Activated CD8-positive, alpha-beta memory T cell treated with anti-CD3 and anti-CD28 coated beads for 4 hours (primary cell): ENCODE results near the gene POLA1.

Source experiments
- DNase-seq, 2 donors: peaks; one replicate each; pipeline ENCODE4 v3.0.0-alpha.2; 2020; ENCODE audit warnings: low read depth in 2 of 2

Gene POLA1

DNA sequence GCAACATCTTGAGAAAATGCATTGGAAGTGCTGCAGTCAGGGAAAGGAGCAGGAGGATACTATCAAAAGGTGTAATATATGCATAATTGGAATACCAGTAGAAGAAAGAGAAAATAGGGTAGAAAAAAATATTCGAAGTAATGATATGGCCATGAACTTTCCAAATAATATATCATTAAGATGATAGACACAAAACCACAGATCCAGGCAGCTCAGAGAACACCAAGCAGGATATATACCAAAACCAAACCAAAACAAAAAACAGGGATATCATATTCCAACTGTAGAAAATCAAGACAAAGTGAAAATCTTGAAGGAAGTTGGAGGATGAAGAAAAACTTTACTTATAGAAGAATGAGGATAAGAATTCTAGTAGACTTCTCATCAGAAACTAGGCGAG lies 9.7 kb upstream of the POLA1 start:
- DNase-seq: no peak

DNA sequence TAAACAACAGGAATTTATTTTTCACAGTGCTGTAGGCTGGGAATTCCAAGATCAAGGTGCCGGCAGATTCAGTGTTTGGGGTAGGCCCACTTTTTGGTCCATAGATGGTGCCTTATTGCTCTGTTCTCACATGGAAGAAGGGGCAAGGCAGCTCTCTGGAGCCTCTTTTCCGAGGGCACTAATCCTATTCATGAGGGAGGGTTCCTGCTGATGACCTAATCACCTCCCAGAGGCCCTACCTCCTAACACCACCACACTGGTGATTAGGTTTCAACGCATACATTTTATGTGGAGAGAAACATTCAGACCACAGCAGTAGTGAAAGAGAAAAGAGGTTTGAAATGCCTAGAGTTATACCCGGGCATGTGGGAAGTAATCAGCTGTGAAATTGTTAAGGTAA lies 1.4 kb upstream of the POLA1 start:
- no peak for DNase-seq

DNA sequence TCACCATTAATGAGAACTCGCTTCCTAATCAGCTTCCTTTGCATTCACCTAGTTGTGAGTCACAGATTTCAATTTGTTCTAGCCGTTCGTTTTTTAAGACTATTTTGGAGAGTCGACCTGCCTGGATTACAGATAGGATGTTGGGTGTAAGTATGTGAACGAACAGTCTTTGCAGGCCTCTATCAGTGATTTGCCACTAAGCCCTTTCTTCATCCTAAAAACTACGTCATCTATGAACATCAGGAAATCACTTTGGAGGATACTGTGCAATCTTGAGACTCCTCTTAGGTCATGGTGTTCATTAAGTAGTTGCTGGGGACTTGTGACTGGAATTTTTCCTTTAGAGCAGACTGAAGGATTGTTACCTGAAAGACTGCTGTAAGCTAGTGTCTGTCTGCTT lies 1.1 kb downstream of the POLA1 start:
- no peak for DNase-seq

DNA sequence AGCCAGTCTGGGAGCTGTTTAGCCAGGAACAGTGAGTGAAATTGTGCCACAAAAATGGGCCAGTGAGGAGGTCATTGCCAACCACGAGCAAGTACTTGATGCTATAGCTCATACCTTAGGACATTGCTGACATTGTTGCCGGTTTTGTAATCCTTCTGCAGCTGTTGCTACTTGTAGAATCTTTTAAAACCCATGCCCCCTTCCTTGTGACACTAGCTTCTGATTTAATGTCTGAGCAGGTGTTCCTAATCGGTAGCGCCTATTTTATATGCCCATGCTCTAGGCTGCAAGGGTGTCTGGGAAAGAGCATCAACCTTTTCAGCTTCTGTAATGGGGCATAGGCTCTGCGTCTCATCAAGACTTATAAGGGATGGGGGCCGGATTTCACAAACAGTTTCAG lies 2.6 kb downstream of the POLA1 start:
- no peak for DNase-seq

DNA sequence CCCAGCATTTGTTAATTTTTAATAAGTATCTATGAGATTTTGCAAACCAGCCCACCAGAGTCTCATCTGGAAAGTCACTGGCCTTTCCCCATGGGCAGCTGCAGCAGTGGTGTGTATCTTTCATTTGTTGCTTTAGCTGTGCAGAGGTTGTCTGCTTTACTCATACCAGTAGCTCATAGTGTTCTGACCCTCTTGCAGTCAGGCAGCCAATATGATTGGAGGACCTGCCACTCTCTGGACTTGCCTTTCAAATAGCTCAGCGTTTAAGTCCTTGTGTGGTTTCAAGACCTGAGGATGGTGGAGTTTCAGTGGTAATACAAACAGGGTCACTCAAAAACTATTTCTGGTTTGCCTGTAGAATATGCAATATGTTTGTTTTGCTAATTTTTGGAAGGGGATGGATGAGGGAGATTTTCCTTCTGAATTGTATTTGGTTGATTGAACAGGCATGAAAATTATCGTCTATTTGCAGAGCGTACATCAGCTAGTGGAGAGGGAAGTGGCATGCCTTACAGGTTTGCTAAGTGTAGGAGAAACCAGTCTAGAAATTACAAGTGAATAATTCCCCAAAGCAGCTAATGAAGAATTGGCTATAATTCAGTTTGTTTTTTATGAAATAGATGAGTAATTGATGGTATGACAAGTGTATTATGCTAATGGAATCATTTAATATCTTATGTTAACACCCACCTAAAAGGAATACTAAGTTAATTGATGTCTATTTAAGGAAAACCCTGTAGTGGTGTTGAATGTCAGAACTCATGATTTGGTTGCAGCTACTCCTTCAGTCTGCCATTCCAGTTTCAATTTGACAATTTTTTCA lies 8.9 kb downstream of the POLA1 start:
- DNase-seq: no peak

DNA sequence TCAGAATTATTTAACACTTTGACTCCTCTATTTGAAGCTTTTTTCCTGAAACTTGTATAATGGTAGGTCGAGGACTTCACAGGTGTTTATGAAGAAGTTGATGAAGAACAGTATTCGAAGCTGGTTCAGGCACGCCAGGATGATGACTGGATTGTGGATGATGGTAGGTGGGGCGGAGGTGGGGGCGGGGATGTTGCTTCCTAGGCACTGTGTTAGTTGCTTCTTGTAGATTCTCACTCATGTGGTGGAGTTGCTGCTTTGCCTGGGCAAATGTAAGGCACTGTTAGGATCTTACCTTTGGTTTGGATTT lies 9.4 kb downstream of the POLA1 start:
- no peak for DNase-seq

DNA sequence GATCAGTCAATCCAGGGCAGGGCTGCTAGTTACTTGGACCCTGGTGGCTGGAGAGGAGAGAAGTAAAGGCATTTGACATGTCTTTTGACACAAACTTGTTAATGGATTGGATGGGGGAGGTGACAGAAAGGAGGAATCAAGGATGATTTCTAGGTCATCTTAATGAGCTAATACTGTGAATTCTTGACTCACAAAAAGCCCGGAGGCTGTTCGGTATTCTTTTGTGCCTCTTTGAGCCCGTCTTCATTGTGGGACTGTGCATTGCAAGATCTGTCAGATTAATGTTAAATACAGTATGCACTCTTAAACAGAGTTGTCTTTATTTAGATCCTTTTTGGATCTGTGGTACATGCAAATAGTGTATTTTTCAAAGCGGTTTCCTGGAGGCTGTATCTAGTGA lies 25.1 kb downstream of the POLA1 start:
- DNase-seq: no peak

DNA sequence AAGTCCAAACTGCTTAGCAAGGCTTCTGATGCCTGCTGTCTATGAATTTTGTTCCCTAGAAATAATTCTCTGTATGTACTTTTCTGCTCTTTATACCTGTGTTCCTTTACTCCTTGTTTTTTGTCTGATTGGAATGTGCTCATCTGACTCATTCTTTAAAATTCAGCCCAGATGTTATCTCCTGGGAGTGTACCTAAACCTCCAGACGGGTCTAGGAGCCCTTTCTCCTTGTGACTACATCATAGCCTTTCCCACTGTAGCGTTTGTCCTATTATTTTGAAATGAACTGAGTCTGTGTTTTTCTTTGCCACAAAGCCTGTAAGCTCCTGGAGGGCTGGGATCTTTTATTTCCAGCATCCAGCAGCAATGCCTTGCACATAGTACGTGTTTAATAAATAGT lies 26.3 kb downstream of the POLA1 start:
- no peak for DNase-seq

DNA sequence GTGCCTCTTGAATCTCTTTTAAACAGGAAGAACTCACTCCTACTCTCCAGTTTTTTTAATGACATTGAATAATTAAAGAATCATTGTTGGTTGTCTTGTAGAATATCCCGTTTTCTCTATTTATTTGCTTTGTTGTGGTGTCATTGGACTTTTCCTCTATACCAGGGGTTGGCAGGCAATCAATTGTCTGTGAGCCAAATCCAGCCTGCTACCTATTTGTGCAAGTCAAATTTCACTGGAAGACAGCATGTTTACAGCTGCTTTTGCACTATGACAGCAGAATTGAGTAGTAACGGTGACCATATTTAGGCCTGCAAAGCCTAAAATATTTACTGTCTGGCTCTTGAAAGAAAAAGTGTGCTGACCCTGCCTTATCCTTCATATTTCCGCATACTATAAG lies 34.8 kb downstream of the POLA1 start:
- no peak for DNase-seq

DNA sequence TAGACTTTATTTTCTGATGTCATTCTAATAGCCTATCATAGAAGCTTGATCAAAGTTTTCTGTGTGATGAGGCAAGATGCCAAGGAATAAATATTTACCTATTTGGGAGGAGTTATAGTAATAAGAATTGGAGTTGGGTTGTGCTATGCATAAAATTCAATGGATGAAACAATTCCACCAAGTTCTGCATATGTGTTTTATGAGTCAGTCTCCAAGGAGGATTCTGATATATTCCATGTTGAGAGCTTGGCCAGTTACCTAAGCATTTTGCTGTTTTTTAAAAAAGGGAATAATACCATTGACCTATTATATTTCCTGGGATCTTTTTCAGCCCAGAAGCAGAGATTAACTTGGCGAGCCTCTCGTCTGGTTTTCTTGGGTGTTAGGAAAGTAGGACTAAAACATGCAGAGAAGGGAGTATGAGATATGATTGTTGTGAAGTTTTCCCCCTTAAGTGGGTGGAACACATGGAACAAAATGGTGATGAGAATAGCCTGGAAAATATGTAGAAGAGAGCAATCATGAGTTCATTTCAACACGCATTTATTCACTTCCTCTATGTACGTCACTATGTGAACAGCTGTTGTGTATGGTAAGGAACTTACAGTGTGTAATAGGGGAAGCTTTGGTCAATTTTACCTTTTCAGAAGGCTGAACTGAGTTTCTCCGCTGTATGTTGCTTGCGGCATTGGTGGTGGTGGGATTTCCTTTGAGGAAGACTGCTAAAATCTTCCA lies 39.2 kb downstream of the POLA1 start:
- no peak for DNase-seq

DNA sequence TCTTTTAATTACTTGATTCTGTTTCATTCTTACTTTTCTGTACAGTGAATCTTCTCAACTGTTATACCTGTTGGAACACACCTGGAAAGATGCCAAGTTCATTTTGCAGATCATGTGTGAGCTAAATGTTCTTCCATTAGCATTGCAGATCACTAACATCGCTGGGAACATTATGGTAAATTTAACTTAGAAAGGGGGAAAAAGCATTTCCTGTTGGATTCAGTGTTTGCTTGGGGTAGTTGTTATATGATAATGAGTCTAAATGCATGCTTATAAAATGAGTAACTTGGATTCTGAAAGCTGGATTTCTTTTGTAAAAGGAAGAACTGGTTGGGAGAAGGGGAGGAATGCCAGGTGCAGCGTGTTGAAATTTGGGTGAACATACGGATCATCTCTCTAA lies 47.6 kb downstream of the POLA1 start:
- DNase-seq: no peak

DNA sequence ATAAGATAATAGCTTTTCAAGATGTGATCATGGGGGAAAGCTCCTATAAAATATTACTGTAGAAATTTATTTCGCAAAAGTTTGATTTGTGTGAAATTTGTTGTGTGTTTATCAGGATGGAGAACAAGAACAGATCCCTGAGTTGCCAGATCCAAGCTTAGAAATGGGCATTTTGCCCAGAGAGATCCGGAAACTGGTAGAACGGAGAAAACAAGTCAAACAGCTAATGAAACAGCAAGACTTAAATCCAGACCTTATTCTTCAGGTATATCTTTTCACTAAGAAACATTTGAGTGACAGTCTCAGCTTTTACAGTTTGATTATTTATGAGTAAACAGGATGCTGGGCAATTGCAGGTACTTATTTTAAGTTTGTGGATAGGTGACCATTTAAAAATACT lies 54.5 kb downstream of the POLA1 start:
- DNase-seq: no peak

DNA sequence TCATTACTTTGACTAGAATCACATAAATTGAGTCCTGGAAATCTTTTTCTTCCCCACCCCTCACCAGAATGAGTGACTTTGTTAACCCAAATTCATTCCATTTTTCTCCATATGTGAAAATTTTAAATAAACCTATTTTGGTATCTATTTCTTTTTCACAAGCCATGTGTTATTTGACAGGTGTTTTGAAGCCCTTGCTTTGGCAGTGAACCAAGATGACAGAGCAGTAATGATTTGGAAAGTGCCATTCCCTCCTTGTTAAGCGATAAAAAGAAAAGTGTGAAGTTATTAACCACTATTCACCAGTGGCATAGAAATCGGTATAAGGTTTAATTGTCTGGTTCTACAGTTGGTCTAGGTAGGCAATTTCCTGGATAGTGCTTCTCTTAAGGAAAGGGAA lies 66.1 kb downstream of the POLA1 start:
- DNase-seq: no peak

DNA sequence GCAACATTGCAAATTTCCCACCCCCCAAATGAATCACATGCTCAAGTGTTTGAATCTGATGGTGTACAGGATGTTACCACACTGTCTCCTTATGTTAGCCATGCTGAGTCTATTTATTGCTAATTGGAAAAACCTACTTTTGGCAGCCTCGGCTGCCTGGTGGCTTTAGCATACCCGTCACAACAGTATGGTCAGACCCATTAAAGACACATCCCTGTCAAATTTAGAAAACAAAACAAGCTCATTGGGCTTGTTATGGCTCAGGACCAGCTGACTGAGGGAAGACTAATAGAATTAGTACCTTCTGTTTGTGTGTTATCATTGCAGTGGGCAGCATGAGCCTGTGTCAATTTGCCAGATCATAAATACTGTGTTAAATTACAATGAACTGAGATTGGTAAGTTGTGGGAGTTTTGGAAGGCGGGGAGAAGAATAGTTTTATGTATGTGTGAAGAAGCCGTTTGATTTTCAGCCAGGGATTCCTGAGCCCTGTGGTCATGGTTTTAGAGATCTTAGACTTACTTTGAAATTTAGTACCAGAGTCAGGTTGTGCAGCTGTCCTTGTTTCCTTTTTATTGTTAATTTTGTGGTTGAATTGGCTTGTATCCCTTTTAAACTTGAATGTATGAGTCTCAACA lies 66.8 kb downstream of the POLA1 start:
- DNase-seq: no peak

DNA sequence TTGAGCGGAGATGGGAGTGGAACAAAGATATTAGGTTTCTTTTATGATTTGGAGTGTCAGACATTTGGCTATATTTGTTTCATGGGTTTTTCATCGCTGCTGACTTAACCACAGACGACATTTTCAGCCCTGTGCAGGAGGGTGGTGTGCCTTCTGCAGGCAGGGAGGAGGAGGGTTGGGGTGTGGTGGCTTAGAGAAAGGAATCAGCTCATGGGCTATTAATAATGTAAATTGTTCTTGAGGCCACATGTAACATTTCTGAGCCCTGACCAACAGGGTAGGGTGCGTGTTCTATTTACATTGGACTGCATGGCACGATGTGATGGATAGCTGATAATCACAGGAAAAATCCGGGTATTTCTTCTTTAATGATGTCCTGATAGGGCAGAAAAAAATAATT lies 67.6 kb downstream of the POLA1 start:
- DNase-seq: no peak

DNA sequence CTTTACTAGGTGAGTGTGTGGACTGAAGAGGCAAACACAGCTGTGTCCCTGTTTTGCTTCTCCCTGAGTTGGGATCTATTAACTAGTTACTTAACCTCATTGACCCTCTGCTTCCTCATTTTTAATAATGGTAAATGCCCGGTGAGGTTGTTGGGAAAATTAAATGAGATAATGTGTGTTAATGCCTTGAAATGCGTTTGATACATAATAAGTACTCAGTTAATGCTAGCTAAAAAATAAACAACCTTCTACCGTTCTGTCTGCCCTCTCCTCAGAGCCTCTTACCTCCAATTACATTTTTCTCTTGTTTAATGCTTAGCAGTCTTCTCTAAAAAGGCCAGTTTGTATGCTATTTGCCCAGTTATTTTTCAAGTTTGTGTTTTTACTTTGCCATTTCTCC lies 70.3 kb downstream of the POLA1 start:
- DNase-seq: no peak

DNA sequence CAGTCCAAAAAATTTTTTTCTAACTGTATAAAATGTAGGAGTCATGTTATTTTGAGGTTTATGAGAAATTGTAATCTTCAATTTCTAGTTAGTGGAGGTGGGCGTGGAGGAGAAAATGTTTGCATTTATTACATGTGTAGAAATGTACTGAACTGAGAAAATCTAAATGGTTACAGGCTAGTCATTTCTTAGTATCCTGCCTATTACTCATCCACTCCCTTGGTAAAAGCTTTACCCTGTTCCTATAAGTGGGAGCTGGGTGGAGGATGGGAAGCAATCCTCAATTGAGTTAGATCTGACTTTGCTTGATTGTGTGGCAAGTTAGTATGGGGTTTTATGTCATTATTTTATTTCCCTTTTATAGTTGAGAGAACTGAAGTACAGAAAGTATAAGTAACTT lies 73.8 kb downstream of the POLA1 start:
- no peak for DNase-seq

DNA sequence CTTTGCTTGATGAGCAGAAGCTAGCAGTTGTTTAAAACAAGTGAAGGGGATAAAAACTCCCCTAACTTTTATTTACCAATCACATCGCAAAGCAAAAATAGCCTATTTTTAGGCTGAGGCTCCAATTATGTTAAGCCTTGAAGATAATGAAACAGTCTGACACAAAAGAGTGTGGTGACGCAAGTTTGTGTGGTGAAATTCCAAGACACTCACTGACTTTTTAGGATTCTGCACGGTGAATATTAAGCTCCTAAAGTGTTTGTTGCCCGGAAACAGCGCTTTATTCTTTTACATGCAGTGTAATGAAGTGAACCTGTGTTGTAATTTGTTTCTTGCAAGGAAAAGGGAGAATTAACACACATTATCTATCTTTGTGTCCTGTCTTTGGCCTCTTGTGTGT lies 74.8 kb downstream of the POLA1 start:
- DNase-seq: no peak

DNA sequence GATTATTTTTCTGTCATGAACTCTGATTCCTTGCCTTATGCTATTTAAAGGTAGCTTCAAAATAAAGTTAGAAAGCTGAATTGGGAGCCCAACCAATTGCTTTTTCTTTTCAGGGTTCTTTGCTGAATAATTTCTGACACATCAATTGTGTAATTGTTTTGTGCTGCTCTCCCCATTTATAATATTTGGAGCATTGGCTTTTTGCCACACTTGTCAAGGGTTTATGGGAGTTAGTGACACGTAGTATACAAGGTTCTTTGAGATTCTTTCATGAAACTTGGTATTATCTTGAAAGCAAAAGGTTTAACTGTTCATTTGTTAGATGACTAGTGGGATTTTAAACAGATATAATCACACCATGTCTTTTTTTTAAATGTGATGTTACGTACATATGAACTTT lies 80.9 kb downstream of the POLA1 start:
- no peak for DNase-seq

DNA sequence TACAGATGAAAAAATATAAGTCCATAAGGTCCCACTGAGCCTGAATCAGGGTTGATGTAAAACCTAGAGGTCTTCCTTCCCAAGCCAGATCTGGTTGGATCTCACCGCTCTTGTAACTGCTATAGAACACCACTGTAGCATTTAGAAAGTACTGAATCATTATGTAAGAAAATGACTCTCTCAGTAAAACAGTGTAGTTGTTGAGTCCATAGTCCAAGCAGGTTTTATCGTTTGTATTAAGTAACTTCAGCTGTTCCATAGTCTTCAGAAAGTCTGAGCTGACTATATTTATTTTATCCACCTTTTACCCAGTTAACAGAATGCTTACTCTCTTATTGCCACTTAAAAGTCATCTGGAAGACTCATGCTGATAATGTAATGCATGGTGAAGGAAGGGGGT lies 82.2 kb downstream of the POLA1 start:
- no peak for DNase-seq

DNA sequence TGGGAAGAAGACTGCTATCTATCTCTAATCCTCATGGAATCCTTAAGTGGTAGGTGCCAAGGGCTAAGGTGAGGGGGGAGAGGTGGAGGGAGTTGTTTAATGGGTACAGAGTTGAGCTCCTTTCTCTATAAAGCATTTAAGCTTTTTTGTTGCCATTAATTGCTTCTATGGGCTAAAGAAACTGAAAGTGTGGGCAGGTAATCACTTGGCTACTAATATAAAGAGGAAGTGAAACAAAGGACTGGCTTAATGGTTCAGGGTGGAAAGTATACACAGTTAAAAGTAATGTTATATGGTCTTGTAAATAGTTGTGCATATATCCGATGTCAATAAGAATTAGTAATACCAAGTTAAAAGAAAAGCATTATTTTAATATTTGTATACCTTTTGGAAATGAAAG lies 83.9 kb downstream of the POLA1 start:
- DNase-seq: no peak

DNA sequence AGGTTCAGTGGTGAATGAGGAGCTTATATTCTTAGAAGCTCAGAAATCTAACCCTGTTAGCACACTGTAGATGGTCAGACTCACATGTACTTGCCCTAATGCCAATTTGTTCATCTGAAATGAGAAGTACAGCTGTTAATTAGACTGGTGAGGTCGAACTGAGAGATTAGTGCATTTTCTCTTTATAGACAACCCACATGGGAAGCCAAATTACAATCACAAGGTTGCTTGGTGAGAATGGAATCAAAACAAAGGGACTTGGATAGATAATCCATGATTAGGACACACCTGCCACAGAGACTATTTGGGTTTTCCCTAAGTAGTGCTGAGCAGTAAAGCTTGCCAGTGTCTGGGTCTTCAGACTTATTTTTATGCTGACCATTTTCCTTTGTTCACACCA lies 88.3 kb downstream of the POLA1 start:
- DNase-seq: no peak

DNA sequence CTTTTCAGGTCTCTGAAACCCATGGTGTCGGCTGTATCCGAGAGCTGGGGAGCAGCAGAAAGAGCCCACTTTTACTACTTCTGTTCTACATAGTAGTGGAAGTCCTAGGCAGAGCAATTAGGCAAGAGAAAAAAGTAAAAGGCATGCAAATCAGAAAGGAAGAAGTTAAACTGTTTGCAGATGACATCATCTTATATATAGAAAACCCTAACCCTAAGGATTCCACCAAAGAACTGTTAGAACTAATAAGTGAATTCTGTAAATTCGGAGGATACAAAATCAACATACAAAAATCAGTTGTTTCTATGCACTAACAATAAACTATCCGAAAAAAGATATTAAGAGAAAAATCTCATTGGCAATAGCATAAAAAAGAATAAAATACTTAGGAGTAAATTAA lies 95.3 kb downstream of the POLA1 start:
- DNase-seq: no peak
